ENCODE data around the gene MTIF3.

Gene MTIF3

DNA sequence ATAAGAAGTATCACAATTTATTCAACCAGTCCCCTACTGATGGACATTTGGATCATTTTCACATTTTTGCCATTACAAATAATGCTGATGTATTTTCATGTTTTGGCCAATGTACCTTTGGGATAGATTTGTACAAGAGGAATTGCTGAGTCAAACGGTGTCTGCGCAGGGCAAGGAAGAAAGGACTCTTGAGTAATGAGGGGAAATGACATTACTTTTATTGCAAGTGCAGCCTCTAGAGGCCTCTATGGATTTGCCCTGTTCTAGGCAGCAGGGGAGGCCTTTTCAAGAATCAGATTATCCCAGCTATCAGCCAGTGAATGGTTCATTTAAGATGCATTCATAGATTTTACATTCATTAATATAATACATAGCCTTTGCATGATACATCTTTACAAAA is 58.9 kb downstream of the MTIF3 start:
- Mint-ChIP-seq H3K4me3 (no peak overlapping the region), H3K9me3 (no peaks in the 10 kb centered on the region), H3K36me3 (ENCODE audit: low read depth) (no peaks in the 10 kb centered on the region), H3K27ac (no peak overlapping the region), H3K27me3 (no peaks in the 10 kb centered on the region), H3K4me1 (ENCODE audit: low read depth) (no peaks in the 10 kb centered on the region)
- no peak for DNase-seq

DNA sequence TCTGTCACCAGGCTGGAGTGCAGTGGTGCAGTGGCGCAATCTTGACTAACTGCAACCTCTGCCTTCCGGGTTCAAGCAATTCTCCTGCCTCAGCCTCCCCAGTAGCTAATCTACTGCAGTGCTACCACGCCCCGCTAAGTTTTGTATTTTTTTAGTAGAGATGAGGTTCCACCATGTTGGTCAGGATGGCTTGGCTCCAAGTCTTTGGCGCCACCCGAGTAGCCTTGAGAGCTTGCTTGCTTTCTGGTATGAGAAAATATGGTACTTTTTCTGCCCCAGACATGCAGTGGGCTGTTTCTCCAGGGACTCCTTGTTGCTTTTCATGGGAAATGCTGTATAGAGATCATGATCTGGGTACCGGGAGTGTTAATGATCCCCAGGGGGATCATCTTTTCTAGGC is 60.5 kb downstream of the MTIF3 start:
- Mint-ChIP-seq H3K9me3 (no peaks in the 10 kb centered on the region), H3K4me1 (ENCODE audit: low read depth) (no peaks in the 10 kb centered on the region), H3K27ac (no peak overlapping the region), H3K27me3 (no peaks in the 10 kb centered on the region), H3K4me3 (no peak overlapping the region), H3K36me3 (ENCODE audit: low read depth) (no peaks in the 10 kb centered on the region)
- DNase-seq: no peak

DNA sequence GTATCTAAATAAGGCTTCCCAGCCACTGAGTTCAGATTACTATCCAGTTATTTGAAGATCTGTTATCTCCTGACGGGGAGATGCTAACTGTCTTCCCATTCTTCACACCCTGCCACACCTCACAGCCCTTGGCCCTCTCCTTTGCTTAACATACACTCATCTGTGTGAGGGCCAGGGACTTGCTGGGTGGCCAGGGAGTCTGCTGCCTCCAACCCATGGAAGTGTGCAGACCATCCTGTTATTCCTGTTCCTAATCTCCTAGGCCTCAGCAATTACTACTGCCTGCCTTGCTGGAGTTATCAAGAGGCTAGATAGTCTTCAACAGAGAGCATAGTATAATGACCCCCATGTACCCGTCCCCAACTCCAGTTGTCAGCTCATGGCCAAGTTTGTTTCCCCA is 62.1 kb downstream of the MTIF3 start:
- no peaks in the 10 kb centered on the region for H3K36me3 Mint-ChIP-seq (ENCODE audit: low read depth)
- DNase-seq: no peak
- H3K4me1 Mint-ChIP-seq (ENCODE audit: low read depth): no peaks in the 10 kb centered on the region
- H3K27me3 Mint-ChIP-seq: no peaks in the 10 kb centered on the region
- no peak overlapping the region for H3K4me3 Mint-ChIP-seq
- H3K9me3 Mint-ChIP-seq: no peaks in the 10 kb centered on the region
- H3K27ac Mint-ChIP-seq: no peak overlapping the region

Data from activated T-cell treated with anti-CD3 and anti-CD28 coated beads, Interleukin-2, amount 50 U/mL, for 24 hours (primary cell).